GM23338 (cell line): Measurements from ENCODE around the gene ST3GAL2. TPM values are rescaled to one million over a fixed set of nuclear protein-coding genes. Genes with fewer than 3 reads are reported as not detected.

Experiments used
- ATAC-seq: fragments of 200-7000 bp; cut with Tn5 transposase; 3 replicates; pipeline ENCODE4 v1.9.1; 2020
- DNase-seq: peaks from one replicate; pipeline ENCODE4 v3.0.0-alpha.2; 2015; ENCODE audit warnings: low spot score
- H2AFZ ChIP-seq: fragments of 200-600 bp; sonication (generic); 2 replicates; pipeline ENCODE4 v1.8.0; 2016; ENCODE audit warnings: antibody characterized with exemption, mild to moderate bottlenecking, moderate library complexity
- H3F3A ChIP-seq: fragments of 200-600 bp; sonication (generic); replicated peaks from 2 replicates; pipeline ENCODE4 v1.8.0; 2017; ENCODE audit warnings: antibody characterized with exemption, mixed run types, low read depth
- H3K27ac ChIP-seq: fragments of 200-600 bp; sonication (generic); 2 replicates; pipeline ENCODE4 v1.6.1; 2016; ENCODE audit warnings: low read depth
- H3K27me3 ChIP-seq: fragments of 200-600 bp; sonication (generic); 2 replicates; pipeline ENCODE4 v1.8.0; 2016; ENCODE audit warnings: mild to moderate bottlenecking, mixed run types, moderate library complexity; ENCODE audit not compliant: insufficient read depth
- H3K36me3 ChIP-seq: fragments of 200-600 bp; sonication (generic); 2 replicates; pipeline ENCODE4 v1.8.0; 2016; ENCODE audit warnings: mild to moderate bottlenecking; ENCODE audit not compliant: insufficient read depth
- H3K4me1 ChIP-seq: fragments of 200-600 bp; sonication (generic); 2 replicates; pipeline ENCODE4 v1.8.0; 2016; ENCODE audit warnings: mild to moderate bottlenecking, moderate library complexity; ENCODE audit not compliant: insufficient read depth
- H3K4me2 ChIP-seq: fragments of 200-600 bp; sonication (generic); 2 replicates; pipeline ENCODE4 v1.7.1; 2017; ENCODE audit warnings: mixed run types
- H3K4me3 ChIP-seq: fragments of 200-600 bp; sonication (generic); 2 replicates; pipeline ENCODE4 v1.6.1; 2016; ENCODE audit warnings: mixed run types
- H3K79me2 ChIP-seq: fragments of 200-600 bp; sonication (generic); replicated peaks from 2 replicates; pipeline ENCODE4 v1.8.0; 2017; ENCODE audit warnings: mild to moderate bottlenecking; ENCODE audit not compliant: insufficient read depth
- H3K9me2 ChIP-seq: fragments of 200-600 bp; sonication (generic); 2 replicates; pipeline ENCODE4 v1.8.0; 2017; ENCODE audit not compliant: insufficient read depth
- H4K20me1 ChIP-seq: fragments of 200-600 bp; sonication (generic); replicated peaks from 2 replicates; pipeline ENCODE4 v1.8.0; 2017; ENCODE audit warnings: mild to moderate bottlenecking; ENCODE audit not compliant: insufficient read depth
- H3K27ac Mint-ChIP-seq: 2 replicates; pipeline ENCODE4 v1.8.0; 2020; ENCODE audit warnings: inconsistent platforms, mild to moderate bottlenecking, moderate library complexity, mixed read lengths
- H3K27me3 Mint-ChIP-seq: 3 replicates; pipeline ENCODE4 v1.8.0; 2022; ENCODE audit warnings: low read depth, mild to moderate bottlenecking, moderate library complexity, mixed read lengths, inconsistent platforms; ENCODE audit not compliant: insufficient read depth, poor library complexity
- H3K36me3 Mint-ChIP-seq: 3 replicates; pipeline ENCODE4 v1.8.0; 2021; ENCODE audit warnings: low read depth, mild to moderate bottlenecking, inconsistent platforms, moderate library complexity, mixed read lengths
- H3K4me1 Mint-ChIP-seq: 3 replicates; pipeline ENCODE4 v1.8.0; 2020; ENCODE audit warnings: mild to moderate bottlenecking, inconsistent platforms, mixed read lengths
- H3K4me3 Mint-ChIP-seq: 3 replicates; pipeline ENCODE4 v1.8.0; 2021; ENCODE audit warnings: moderate library complexity, mild to moderate bottlenecking, inconsistent platforms, mixed read lengths
- H3K9me3 Mint-ChIP-seq: 3 replicates; pipeline ENCODE4 v1.8.0; 2020; ENCODE audit warnings: moderate library complexity, mild to moderate bottlenecking, inconsistent platforms, mixed read lengths
- CREB1 ChIP-seq: fragments of 250-450 bp; sonication (Bioruptor Pico); IDR thresholded peaks from 2 replicates; pipeline ENCODE4 v1.5.0; 2020; ENCODE audit warnings: low read depth, mild to moderate bottlenecking, moderate library complexity
- JUNB ChIP-seq: IDR thresholded peaks from one replicate; pipeline ENCODE4 v1.6.1; 2016; ENCODE audit warnings: antibody characterized with exemption; ENCODE audit not compliant: unreplicated experiment
- ZNF114 ChIP-seq: fragments of 250-450 bp; sonication (Bioruptor Pico); IDR thresholded peaks from 2 replicates; pipeline ENCODE4 v1.5.0; 2020; ENCODE audit warnings: mild to moderate bottlenecking, moderate library complexity
- polyA plus RNA-seq: library from polyadenylated mRNA; unstranded; fragments of >200 nt; fragmentation: Nextera tagmentation; extraction: Ambion mirVana; gene quantifications from 2 replicates; pipeline ENCODE4 v1.2.1, GENCODE V29; 2016
- total RNA-seq: library from RNA; depleted of rRNA; stranded (reverse); fragments of >200 nt; shearing (Covaris generic); gene quantifications from 2 replicates; pipeline ENCODE4 v1.2.3, GENCODE V29; 2014
- TF ChIP-seq, protein P1 (sequence below), 2 experiments: fragments of 200-600 bp in 1 of 2; sonication (generic) in 1 of 2; conservative IDR thresholded peaks; 2 replicates each; pipeline versions ENCODE4 v1.5.1 to v1.6.1; 2016 to 2017; ENCODE audit warnings: antibody characterized with exemption in 2 of 2, low read depth in 2 of 2, mild to moderate bottlenecking in 2 of 2, moderate library complexity in 1 of 2

Gene ST3GAL2
- total and polyA plus RNA-seq, 2 experiments from 2014 or later: 12.3 to 39.8 TPM

GRCh38 chr16:70474320-70475053, 35.6 kb upstream of the ST3GAL2 start:
- DNase-seq (no peak), ATAC-seq (no peak)
- Histone ChIP-seq H3K79me2 (no peaks in the 10 kb centered on the region), H3K27ac (no peak overlapping the region), H3K4me1 (no peaks in the 10 kb centered on the region), H3K27me3 (no peaks in the 10 kb centered on the region), H3K36me3 (no peaks in the 10 kb centered on the region), H3F3A (no peaks in the 10 kb centered on the region), H4K20me1 (no peaks in the 10 kb centered on the region), H2AFZ (no peak overlapping the region), H3K4me3 (no peak overlapping the region), H3K4me2 (no peak overlapping the region), H3K9me2 (no peaks in the 10 kb centered on the region)
- no peaks in the 10 kb centered on the region; the same call in 2 of the 3 replicates for H3K36me3 Mint-ChIP-seq
- no peak overlapping the region for H3K27ac Mint-ChIP-seq
- peaks cover 13% of the 10 kb centered on the region; the same call in 2 of the 3 replicates for H3K4me1 Mint-ChIP-seq
- peaks cover 9% of the 10 kb centered on the region for H3K27me3 Mint-ChIP-seq
- TF ChIP-seq CREB1 (CRISPR knock-in tag): no peak
- no peaks in the 10 kb centered on the region for H3K9me3 Mint-ChIP-seq
- H3K4me3 Mint-ChIP-seq: no peak overlapping the region

DNA sequence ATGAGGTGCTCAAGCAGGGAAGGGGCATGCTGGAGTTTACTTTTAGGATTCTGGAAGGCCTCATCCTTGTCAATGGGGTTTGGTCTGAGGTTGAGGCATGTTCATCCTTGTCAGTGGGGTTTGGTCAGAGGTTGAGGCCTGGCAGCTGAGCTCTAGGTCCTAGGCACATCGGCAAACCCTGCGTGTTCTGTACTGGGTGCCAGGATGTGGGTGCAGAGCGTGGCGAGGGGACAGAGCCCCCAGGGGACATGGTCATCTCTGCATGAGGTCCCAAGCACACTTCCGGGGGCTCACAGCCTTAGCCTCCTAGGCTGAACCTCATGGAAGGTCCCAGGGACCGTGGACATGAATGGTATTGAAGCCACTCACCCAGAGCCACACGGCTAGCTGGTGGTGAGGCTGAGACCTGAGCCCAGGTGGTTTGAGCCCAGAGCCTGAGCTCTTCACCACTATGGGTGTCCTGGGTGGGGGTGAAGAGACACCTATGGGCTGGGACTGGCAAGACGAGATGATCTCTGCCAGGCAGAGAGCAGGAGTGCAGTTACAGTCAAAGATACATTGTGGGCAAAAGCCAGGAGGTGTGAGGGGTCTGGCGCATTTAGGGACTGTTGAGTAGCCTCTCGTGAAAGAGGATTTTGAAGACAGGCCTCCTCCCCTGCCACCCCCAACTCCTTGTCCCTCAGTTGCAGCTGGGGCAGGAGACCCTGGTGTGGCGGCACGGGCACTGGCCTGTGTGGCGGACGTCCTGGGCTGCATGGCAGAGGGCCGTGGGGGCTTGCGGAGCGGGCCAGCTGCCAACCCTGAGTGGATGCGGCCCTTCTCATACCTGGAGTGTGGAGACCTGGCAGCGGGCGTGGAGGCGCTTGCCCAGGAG, 34.8 kb upstream of the ST3GAL2 start:
- Mint-ChIP-seq H3K27ac (no peak overlapping the region; the same call in 1 of the 2 replicates), H3K4me3 (no peak overlapping the region), H3K36me3 (no peaks in the 10 kb centered on the region; the same call in 2 of the 3 replicates), H3K27me3 (peaks cover 8% of the 10 kb centered on the region), H3K4me1 (peaks cover 8% of the 10 kb centered on the region; the same call in 2 of the 3 replicates), H3K9me3 (no peaks in the 10 kb centered on the region)
- Histone ChIP-seq H3K27ac (no peak overlapping the region), H3K79me2 (no peaks in the 10 kb centered on the region), H3F3A (no peaks in the 10 kb centered on the region), H4K20me1 (no peaks in the 10 kb centered on the region), H3K4me2 (no peak overlapping the region), H3K4me1 (no peaks in the 10 kb centered on the region), H2AFZ (no peak overlapping the region), H3K9me2 (no peaks in the 10 kb centered on the region), H3K4me3 (no peak overlapping the region), H3K36me3 (no peaks in the 10 kb centered on the region), H3K27me3 (no peaks in the 10 kb centered on the region)
- ATAC-seq (no peak), DNase-seq (no peak)
- no peak for TF ChIP-seq ZNF114 (CRISPR knock-in tag)
- TF ChIP-seq, protein P1, sequence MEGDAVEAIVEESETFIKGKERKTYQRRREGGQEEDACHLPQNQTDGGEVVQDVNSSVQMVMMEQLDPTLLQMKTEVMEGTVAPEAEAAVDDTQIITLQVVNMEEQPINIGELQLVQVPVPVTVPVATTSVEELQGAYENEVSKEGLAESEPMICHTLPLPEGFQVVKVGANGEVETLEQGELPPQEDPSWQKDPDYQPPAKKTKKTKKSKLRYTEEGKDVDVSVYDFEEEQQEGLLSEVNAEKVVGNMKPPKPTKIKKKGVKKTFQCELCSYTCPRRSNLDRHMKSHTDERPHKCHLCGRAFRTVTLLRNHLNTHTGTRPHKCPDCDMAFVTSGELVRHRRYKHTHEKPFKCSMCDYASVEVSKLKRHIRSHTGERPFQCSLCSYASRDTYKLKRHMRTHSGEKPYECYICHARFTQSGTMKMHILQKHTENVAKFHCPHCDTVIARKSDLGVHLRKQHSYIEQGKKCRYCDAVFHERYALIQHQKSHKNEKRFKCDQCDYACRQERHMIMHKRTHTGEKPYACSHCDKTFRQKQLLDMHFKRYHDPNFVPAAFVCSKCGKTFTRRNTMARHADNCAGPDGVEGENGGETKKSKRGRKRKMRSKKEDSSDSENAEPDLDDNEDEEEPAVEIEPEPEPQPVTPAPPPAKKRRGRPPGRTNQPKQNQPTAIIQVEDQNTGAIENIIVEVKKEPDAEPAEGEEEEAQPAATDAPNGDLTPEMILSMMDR (conservative IDR thresholded peaks at IDR 0.05; ENCODE audit: low read depth in 2 of 2): peak in 1 of 2 experiments; percentile 26; a peak in 2 of 4 replicates

- DNase-seq (peak; percentile 40), ATAC-seq (no peak; the same call in 2 of the 3 replicates)
- Mint-ChIP-seq H3K9me3 (no peaks in the 10 kb centered on the region), H3K27me3 (peaks cover 8% of the 10 kb centered on the region), H3K27ac (no peak overlapping the region), H3K4me1 (peaks cover 4% of the 10 kb centered on the region; the same call in 2 of the 3 replicates), H3K36me3 (no peaks in the 10 kb centered on the region; the same call in 2 of the 3 replicates), H3K4me3 (no peak overlapping the region)
- H3K4me1 ChIP-seq: no peaks in the 10 kb centered on the region
- H3F3A ChIP-seq: no peaks in the 10 kb centered on the region
- no peak overlapping the region for H2AFZ ChIP-seq
- H3K9me2 ChIP-seq: no peaks in the 10 kb centered on the region
- H3K27ac ChIP-seq: no peak overlapping the region
- H4K20me1 ChIP-seq: no peaks in the 10 kb centered on the region
- H3K4me2 ChIP-seq: no peak overlapping the region
- no peaks in the 10 kb centered on the region for H3K36me3 ChIP-seq
- H3K27me3 ChIP-seq: no peaks in the 10 kb centered on the region
- H3K4me3 ChIP-seq: no peak overlapping the region
- no peaks in the 10 kb centered on the region for H3K79me2 ChIP-seq
- TF ChIP-seq CREB1 (CRISPR knock-in tag) (no peak), JUNB (no peak)
Observed at GRCh38 chr16:70472786-70473433, 34.0 kb upstream of the ST3GAL2 start.
